ENCODE measurements around the gene PRB2. TPM values are rescaled to one million over a fixed set of nuclear protein-coding genes. Genes with fewer than 3 reads are reported as not detected.

Gene PRB2
- total RNA-seq, 2 donors from 2014 or later, result not detected

DNA sequence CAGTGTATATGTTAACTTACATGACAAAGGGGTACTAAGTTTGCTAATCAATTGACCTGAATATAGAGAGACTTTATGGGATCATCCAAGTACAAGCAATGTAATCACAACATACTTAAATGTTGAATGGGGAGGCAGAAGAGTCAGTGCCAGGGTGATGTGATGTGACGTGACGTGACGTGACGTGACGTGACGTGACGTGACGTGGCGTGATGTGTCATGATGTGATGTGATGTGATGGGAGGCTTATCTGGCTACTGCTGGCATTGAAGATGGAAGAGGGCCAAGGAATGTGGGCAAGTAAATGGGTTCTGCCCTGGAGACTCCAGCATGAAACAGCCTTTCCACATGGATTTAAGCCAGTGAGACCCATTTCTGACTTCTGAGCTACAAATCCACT is 46.9 kb downstream of the PRB2 start:
- Histone ChIP-seq H3K36me3 (no peaks in the 10 kb centered on the region), H3K4me1 (no peaks in the 10 kb centered on the region), H3K9ac (ENCODE audit: low read depth in 2 of 2, low read length in 2 of 2) (no peak overlapping the region), H3K9me3 (no peaks in the 10 kb centered on the region), H3K27ac (no peak overlapping the region), H3K4me3 (no peak overlapping the region), H3K27me3 (no peaks in the 10 kb centered on the region)
- TF ChIP-seq, protein P1, sequence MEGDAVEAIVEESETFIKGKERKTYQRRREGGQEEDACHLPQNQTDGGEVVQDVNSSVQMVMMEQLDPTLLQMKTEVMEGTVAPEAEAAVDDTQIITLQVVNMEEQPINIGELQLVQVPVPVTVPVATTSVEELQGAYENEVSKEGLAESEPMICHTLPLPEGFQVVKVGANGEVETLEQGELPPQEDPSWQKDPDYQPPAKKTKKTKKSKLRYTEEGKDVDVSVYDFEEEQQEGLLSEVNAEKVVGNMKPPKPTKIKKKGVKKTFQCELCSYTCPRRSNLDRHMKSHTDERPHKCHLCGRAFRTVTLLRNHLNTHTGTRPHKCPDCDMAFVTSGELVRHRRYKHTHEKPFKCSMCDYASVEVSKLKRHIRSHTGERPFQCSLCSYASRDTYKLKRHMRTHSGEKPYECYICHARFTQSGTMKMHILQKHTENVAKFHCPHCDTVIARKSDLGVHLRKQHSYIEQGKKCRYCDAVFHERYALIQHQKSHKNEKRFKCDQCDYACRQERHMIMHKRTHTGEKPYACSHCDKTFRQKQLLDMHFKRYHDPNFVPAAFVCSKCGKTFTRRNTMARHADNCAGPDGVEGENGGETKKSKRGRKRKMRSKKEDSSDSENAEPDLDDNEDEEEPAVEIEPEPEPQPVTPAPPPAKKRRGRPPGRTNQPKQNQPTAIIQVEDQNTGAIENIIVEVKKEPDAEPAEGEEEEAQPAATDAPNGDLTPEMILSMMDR (IDR thresholded peaks at IDR 0.05), result no peak
- DNase-seq, result no peak
- intact Hi-C loops (cut with DNase I), result no loop called here

DNA sequence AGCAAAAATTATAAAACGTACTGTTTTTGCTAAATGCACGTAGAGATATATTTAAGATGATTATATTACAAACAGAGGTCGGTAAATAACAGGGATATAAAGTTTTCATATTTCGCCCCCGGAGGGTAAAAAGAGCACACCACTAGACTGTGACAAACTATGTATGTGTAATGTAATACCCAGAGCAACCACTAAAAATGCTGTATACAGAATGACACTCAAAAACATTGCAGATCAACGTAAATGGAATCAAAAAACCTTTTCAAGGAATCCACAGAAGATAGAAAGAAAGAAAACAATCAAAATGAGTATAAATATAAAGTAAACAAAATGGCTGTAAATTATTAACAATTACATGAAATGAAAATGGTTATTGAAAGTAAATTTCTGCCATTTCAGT is 47.6 kb downstream of the PRB2 start:
- Histone ChIP-seq H3K27me3 (no peaks in the 10 kb centered on the region), H3K4me1 (no peaks in the 10 kb centered on the region), H3K9me3 (no peaks in the 10 kb centered on the region), H3K27ac (no peak overlapping the region), H3K36me3 (no peaks in the 10 kb centered on the region), H3K9ac (ENCODE audit: low read depth in 2 of 2, low read length in 2 of 2) (no peak overlapping the region), H3K4me3 (no peak overlapping the region)
- TF ChIP-seq, protein P1 (IDR thresholded peaks at IDR 0.05), result no peak
- intact Hi-C loops (cut with DNase I), result no loop called here
- DNase-seq, result no peak

DNA sequence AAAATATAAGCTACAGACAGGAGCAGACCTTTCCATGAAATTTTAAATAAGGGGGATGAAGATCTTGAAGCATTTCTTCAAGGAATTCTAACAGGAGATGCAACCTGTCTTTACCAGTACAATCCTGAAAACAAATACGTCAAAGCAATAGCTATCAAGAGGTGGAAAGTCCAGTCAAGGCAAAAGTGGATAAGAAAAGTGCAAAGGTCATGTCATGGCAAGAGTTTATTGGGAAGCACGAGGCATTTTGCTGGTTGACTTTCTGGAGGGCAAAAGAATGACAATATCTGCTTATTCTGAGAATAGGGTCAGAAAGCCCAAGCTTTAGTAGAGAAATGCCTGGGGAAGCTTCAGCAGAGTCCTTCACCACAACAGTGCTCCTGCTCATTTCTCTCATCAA is 50.9 kb downstream of the PRB2 start:
- H3K36me3 ChIP-seq, result no peaks in the 10 kb centered on the region
- intact Hi-C loops (cut with DNase I), result no loop called here
- H3K9ac ChIP-seq (ENCODE audit: low read depth in 2 of 2, low read length in 2 of 2), result no peak overlapping the region
- no peaks in the 10 kb centered on the region for H3K4me1 ChIP-seq
- TF ChIP-seq, protein P1 (IDR thresholded peaks at IDR 0.05), result no peak
- no peak overlapping the region for H3K4me3 ChIP-seq
- H3K9me3 ChIP-seq, result no peaks in the 10 kb centered on the region
- no peaks in the 10 kb centered on the region for H3K27me3 ChIP-seq
- DNase-seq, result no peak
- no peak overlapping the region for H3K27ac ChIP-seq

Other genes with a start within 250 kb of the PRB2 start
- 10 to 100 TPM in 1 of 2 donors, 1 to 10 TPM in 1; 7.9 to 10.2 TPM for gene SMIM10L1, start 224.4 kb downstream of the PRB2 start, total RNA-seq
- gene TAS2R42, start 208.6 kb downstream of the PRB2 start, total RNA-seq, result not detected
- gene PRB3, start 125.9 kb downstream of the PRB2 start, total RNA-seq, result not detected
- not detected for gene PRB4, start 85.1 kb downstream of the PRB2 start, total RNA-seq

Data from colonic mucosa (tissue), 4 donors.